NB4 (cell line): ENCODE measurements around the gene SYNPO.

Experiments
- CTCF ChIP-seq: IDR thresholded peaks from one replicate; pipeline ENCODE4 v1.5.1; 2012; ENCODE audit warnings: low read depth, low read length
- MYC ChIP-seq: IDR thresholded peaks from 2 replicates; pipeline ENCODE4 v1.6.1; 2011; ENCODE audit warnings: low read depth, low read length
- POLR2A ChIP-seq: IDR thresholded peaks from 2 replicates; pipeline ENCODE4 v1.6.1; 2011; ENCODE audit warnings: mild to moderate bottlenecking; ENCODE audit not compliant: insufficient read length; ENCODE audit errors: extremely low read depth
- TF ChIP-seq, protein P1 (sequence below): IDR thresholded peaks from 2 replicates; pipeline ENCODE4 v1.6.1; 2011; ENCODE audit warnings: low read depth, low read length

DNA sequence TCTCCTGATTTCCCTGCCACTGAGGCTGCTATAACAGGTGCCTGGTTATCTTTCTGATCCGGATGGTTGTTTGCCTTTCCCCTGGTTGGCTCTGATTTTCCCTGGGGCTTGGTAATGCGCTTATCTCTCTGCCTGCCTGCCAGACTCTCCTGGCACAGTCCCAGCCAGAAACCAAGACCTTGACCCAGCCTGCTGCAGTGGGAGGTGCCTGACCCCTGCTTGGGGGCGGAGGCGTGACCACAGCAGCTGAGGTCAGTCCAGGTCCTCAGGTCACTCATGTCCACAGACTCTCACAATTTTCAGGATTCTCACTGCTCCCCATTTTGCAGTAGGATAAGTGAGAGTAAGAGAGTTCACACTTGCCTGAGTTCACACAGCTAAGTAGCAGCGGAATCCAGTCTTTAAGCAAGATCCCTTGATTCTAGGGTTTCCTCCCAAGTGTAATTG, 24.4 kb upstream of the SYNPO start:
- TF ChIP-seq CTCF = no peak
- no peak for TF ChIP-seq POLR2A
- TF ChIP-seq, protein P1, sequence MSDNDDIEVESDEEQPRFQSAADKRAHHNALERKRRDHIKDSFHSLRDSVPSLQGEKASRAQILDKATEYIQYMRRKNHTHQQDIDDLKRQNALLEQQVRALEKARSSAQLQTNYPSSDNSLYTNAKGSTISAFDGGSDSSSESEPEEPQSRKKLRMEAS = no peak
- no peak for TF ChIP-seq MYC
